SKM-1 (cell line): ENCODE measurements around the gene RALY.

Experiments used
- DNase-seq: peaks from one replicate; lab custom pipeline; 2025; ENCODE audit not compliant: unreplicated experiment; lab: John Stamatoyannopoulos, UW

The RALY gene

DNA sequence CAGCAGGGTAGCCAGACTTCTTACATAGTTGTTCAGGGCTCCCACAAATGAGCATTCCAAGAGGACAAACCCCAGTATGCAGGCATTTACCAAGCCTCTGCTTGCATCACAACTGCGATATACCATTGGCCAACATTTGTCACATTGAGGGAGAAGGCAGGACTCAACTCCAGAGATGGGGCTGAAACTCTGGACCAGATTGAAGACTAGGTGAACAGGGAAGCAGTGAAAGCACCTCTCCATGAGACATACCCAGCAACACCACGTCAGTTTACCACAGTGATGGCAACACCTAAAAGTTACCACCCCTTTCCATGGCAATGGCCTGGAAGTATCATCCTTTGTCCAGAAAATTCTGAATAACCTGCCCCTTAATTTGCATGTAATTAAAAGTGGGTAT lies 7.9 kb upstream of the RALY start:
- DNase-seq: no peak

DNA sequence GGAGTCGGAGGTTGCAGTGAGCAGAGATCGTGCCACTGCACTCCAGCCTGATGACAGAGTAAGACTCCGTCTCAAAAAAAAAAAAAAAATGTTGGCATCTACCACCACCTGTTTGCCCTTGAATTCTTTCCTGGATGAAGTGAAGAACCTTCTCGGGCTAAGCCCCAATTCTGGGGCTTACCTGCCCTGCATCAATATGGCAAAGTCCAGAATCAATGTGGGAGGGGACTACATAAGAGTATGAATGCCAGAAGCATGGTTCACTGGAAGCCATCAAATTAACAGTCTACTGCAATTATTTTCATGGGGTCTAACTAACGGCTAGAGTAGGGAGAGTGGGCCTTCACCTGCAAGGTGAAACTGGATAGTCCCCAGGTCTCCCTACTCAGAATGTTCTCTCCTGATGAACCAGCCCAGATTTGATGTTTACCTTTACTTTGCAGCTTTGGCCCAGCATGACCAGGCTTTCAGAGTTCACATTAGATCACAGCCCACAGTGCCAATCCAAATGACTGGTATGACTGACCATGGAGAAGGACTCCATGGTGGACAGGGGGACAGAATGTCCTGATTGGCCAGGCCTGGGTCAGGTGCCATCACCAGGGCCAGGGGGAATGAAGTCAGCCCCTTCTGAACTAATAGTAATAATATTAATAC lies 7.0 kb upstream of the RALY start:
- no peak for DNase-seq

DNA sequence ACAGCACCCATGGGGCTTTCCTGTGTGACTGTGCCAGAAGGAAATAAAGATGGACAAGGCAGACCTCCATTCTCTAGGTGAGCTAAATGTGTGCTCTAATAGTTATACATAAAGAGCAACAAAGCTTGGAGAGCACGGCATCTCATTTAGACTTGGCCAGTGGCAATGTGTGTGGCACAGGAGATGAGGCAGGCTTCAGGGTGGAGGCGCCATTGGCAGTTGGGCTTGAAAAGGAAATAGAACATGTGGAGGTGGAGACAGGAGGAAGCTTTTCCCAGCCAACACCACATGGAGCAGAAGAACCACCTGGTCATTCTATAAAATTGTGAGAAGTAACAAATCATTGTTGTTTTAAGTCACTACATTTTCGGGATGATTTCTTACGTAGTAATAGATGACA lies 3.6 kb upstream of the RALY start:
- DNase-seq: no peak

DNA sequence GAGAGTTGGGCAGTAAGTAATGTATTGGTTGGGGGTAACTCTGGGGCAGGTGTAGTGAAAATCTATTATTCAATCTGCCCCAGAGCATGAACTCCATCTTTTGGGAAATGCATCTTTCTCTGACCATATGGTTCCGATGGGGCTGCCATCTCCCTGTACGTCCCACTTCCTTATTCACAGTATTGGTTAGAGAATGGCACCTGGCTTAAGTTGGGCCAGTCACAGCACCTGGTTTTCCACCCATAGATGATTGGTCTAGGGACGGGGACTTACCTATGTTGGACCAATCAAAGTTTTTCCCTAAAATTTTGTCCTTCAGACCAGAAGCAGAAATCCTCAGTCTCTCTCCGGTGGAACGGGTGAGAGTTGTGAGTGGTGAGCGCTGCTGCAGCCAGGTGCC lies 2.2 kb upstream of the RALY start:
- no peak for DNase-seq

DNA sequence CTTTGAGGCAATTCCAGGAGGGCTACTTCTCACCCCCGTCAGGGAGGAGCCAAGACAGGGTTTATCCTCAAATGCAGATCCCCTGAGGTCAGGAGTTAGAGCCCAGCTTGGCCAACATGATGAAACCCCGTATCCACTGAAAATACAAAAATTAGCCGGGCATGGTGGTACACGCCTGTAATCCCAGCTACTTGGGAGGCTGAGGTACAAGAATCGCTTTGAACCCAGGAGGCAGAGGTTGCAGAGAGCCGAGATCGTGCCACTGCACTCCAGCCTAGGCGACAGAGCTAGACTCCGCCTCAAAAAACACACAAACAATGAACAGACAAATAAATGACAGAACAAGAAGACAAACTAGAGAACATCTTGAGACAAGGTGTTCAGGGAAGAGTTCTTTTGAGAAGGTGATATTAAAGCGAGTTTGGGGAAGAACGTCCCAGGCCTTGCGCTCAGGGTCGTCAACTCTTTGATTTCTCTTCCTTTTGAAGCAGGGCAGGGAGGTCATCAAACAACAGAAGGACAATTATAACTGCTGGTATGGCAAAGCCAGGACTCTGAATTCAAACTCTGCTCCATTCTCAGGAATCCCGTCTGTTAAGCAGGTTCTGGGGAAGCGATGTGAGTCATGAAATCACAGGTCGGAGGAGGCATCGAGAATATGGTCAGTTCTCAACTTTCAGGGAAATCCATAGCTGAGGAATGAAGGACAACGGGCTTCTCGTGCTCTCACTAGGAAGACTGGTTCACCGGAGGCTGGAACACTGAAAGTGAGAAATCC lies 1.4 kb upstream of the RALY start:
- DNase-seq: no peak

DNA sequence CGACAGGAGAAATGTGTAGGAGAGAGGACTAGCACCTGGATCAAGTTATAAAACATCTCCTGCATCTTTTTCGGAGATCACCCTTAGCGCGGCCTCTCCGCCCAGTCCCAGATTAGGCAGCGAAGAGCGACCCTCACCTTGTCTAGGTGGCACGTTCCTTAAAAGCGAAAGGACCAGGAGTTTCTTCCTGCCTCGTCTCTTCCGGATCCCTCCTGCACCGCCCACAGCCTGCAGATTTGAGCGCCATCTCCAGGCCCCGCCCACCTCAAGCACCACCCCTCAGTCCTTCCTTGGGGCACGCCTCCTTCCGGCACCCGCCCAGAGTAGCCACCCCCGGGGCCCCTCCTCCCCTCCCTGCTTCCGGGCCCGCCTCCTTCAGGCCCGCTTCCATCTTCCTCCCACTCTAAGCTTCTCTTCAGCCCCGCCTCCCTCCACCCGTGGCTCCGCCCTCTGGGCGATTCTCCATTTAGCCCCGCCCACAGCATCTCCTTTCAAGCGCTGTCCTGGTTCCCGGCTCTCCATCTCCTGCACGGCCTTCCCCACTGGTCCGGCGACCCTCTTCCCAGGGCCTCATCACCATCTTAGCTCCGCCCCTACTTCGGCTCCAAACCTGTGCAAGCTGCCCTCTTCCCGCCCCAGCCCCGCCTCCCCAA lies 662 bp upstream of the RALY start:
- DNase-seq: peak; percentile 98

DNA sequence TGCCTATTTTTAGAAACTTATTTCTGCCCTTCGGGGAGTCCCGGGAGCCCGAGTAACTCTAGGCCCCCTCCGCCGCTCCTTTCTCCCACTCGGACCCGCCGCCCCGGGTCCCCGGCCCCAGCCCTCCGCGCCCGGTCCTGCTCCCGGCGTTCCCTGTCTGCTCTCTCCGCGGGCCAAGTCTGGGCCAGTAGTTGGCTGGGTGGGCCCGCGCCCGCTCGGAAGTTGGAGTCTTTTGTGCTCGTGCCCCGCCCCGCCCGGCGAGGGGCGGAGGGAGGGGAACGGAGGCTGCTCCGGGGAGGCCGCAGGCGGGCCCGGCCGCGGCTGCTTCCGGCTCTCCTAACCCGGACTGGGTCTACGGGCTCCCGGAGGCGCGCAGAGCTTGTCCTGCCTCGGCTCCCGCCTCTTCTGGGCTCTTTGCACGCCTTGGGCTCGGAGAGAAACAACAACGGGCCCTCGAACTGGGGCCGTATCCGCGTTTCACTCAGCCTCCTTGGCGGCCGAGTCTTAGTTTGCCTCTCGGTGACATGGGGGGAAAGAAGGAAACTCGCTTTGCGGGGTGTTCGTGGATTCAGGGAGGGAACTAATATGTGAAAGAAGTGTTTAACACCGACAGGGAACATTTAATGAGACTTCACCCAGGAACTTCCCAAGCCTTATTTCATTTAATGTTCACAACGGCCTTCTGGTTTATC lies 657 bp downstream of the RALY start:
- DNase-seq: peak; percentile 48

DNA sequence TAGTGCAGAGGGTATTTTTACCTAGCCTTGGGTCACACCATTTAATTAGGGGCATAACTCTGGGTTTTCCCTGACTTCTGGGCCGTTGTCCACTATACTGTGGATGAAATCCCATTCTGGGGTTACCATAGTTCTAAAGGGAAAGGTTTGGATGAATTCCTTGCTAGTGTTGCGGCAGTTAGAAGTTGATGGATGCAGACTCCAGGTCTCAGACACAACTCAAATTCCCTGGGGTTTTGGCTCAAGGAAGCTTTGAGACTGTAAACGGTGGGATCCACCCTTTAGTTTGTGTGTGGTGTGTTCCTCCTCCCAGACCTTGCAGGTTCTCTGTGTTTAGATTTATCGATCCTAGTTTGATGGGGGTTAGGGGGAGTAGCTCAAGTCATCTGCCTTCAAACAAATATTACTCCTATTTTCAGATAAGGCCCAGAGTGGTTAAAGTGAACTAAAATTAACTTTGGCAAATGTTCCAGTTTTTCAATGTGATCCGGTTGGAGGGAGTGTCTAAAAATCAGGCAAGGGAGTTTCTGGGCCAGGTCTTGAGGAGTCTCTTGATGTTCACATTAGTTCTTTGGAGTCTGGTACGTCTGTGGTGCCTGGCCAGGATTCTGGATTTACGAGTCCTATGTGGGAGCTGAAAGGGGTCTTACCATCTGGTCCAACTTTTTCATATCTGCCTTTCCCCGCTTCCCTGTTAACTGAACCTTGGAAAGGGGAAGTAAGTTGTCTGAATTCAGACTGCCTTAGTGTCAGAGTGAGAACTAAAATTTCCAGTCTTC lies 1.5 kb downstream of the RALY start:
- peak; percentile 18 for DNase-seq

DNA sequence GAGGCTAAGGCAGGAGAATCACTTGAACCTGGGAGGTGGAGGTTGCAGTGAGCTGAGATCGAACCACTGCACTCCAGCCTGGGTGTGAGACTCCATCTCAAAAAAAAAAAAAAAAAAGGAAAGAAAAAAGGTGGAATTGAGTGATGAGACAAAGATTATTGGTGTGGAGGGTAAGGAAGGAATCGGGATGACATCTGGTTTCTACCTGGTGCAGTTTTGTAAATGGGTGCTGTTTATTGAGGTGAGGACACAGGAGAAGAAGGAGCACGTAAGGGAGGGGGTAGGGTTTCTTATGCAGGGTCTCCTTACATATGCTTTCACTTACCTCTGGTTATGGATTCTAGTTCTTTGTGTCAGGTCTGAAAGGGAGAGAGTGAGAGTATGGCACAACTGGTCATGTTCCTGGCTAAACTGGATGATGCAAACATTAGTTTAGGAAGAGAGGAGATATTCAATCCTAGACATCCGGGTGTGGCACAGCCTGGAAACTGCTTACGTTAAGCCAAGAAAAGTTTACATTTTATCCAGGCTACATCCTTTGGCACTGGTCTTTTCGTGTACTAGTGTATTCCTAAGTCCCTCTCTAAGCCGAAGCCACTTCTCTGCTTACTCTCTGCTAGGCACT lies 5.4 kb downstream of the RALY start:
- DNase-seq: no peak

DNA sequence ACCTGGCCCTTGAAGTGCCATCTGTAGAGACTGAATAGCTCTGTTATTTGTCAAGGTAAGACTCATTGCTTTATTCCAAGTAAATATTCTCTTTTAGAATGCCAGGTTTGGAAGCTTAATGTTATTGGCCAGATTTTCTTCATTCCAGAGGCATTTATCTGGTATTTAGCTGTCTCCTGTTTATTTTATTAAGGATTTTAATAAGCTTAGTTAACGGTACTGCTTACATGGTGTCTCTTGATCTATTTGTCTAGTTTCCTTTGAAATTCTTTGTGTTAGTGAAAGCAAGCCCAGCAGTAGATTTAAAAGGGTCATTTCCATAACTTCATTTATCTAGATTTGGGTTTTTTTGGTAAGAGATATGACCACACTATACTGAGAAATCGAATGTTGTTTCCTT lies 7.7 kb downstream of the RALY start:
- no peak for DNase-seq

DNA sequence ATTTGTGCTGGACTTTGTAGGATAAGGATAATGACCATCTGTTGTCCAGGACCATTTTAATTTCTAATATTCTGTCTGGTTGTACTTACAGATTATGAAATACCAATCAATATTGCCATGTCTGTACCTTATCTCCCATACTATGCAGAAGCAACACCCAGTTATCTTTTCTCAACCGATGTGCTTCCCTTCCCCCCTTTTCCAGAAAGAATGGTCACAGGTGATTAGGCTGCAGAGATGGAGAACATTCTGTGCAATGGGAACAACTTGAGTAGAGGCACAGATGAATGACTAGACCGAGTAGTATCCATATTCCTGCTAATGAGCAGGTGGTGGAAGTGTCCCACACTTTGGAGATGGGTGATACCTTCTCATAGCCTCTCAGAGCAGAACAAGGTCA lies 10.5 kb downstream of the RALY start:
- no peak for DNase-seq

DNA sequence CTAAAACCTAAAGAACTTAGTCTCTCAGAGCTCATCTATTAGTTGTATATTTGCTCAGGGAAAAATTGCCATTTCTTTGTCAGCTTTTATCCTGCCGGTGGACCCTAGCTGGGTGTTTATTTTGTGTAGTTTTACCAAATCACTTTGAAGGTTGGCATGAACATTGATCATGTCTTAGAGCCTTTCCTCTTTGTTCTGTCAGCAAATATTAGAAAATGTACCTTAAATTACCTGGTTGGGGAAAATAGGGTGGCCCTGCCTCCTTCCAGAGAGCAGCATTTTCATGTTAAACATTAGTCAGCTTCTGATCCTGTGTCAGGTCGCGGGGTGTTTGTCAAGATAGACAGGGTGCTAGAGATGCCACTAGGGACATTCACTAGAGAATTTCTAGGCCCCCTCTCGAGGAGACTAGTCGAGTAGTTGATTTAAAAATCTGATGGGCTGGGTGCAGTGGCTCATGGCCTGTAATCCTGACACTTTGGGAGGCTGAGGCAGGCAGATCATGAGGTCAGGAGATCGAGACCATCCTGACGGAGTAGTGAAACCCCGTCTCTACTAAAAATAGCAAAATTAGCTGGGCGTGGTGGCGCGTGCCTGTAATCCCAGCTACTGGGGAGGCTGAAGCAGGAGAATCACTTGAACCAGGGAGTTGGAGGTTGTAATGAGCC lies 11.2 kb downstream of the RALY start:
- DNase-seq: no peak

DNA sequence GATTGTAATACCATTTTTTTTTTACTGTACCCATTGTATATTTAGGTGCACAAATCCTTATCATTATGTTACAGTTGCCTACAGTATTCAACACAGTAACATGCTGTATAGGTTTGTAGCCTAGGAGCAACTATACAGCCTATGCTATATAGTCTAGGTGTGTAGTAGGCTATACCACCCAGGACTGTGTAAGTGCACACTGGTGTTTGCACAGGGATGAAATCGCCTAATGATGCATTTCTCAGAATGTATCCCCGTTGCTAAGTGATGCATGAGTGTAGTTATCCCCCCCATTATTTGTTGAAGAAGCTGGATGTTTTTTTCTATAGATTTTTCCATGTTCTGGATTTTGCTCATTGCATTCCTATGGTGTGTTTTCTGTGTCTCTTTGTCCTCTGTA lies 12.9 kb downstream of the RALY start:
- DNase-seq: no peak

DNA sequence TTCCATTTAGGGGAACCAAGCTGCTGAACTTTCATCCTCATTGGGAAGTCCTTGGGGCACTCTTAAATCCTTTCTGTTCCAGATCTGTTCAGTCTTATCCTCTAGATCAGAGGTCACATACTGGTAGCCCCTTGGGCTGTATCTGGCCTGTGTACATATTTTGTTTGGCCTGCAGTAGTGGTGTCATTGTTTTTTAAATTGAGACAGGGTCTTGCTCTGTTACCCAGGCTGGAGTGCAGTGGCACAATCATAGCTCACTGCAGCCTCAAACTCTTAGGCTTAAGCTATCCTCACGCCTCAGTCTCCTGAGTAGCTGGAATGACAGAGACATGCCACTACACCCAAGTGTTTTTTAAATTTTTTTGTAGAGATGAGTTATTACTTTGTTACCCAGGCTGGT lies 14.8 kb downstream of the RALY start:
- no peak for DNase-seq

DNA sequence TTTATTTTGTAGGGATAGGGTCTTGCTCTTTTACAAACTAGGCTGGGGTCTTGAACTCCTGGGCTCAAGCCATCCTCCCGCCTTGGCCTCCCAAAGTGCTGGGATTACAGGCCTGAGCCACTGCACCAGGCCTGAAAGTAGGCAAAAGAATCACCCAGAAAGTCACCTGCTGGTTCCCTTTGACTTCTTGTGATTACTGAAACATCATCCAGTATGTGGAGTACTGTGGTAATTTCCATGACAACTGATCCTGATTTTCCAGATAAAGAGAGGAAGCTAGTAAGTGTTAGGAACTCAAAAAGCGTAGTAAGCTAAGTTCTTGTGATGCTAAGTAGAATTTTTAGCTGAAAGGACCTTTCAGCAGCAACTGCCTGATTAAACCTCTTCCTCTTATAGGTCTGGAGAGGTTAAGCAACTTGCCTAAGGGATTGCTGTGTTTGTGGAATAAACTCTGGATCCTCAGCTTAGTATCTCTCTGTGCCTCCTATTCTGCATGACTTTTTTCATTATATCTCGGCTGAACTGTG lies 16.8 kb downstream of the RALY start:
- no peak for DNase-seq

DNA sequence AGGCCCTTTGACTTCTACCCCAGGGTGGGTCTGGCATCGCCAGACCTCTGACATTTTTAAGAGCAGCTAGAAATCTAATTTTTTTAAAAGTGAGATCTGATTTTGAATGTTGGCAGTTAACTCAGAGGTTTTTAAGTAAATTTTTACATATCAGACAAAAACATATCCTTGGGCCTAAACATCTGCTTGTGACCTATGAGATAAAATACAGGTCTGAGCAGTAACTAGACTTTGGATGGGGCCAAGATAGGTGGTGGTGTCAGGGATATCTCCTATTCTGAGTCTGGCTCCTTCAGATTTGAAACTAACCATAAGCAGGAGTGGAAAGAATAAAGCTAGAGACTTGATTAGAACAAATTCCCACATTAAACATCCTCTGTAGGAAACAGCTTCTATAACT lies 17.6 kb downstream of the RALY start:
- no peak for DNase-seq

DNA sequence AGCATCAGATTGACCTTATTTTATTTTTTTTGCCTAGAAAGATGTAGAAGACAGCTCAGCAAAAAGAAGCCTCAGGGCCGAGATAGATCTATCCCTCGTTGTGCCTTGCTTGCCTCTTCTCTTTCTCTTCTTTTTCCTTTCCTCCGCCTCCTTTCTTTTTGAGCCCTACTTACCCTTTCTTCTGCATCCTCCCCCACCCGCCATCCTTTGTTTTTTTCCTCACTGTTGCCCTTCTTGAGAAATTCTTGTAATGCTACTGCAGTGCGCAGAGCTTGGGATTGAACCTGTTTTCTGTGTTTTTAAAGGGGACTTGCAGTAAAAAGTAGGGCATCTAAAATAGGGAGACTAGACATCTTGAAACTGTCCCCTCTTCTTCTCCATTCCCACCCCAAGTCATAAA lies 18.6 kb downstream of the RALY start:
- no peak for DNase-seq

DNA sequence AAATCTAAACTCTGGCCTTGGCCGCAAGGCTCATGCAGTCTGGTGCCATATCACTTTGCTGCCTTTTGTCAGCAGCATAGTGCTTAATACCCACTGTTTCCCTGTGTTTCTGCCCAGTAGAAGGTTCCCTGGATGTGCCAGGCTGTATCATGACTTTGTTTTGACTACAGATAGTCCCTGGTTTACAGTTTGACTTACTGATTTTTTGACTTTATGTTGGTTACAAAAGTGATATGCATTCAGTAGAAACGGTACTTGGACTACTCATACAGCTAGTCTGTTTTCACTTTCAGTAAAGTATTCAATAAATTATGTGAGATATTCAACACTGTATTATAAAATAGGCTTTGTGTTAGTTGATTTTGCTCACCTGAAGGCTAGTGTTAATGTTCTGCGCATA lies 19.0 kb downstream of the RALY start:
- no peak for DNase-seq

DNA sequence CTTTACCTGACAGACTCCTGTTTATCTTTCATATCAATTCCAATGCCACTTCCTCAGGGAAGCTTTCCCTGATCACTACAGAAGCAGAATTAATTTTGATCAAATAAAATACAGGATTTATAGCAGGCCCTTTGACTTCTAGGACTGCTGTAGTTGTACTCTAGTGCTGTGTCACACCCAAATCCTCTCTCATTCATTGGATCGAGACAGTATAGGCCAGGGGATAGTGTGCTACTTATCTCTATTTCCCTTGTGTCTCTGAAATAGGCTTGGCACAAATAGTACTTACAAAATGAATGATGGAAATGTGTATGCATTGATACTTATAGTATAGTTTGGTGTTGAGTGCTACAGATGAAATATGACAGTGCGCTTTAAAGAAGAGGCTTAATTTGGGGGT lies 19.8 kb downstream of the RALY start:
- no peak for DNase-seq

DNA sequence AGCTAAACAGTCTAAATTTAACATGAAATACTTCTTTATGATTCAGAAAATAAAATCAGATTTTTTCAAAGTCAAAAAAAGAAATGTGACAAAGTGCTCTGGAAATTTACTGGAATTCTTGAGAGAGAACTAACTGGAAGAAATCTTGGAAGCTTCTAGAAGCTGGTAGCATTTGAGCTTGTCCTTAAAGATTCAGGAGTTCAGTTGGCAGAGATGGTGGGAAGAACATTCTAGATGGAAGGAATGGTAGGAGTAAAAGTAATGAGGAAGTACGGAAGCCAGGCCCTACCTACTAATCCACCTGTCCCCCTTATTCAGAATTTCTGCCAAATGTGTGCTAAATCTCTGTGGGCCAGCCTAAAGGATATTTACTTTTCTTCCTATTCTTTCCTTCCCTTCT lies 21.2 kb downstream of the RALY start:
- DNase-seq: no peak
